HG03439 (cell line): ENCODE results near the gene TRNAU1AP.
"Not testable (repeated sequence)": the region's sequence is repeated elsewhere in the genome, so short reads cannot be mapped to it uniquely, and the experiment has no call there.

ENCODE experiments used
- ATAC-seq: cut with Tn5 transposase; IDR thresholded peaks from one replicate; pipeline ENCODE4 v1.9.1; 2021; ENCODE audit warnings: mild to moderate bottlenecking, moderate library complexity; ENCODE audit not compliant: unreplicated experiment

The TRNAU1AP gene

DNA sequence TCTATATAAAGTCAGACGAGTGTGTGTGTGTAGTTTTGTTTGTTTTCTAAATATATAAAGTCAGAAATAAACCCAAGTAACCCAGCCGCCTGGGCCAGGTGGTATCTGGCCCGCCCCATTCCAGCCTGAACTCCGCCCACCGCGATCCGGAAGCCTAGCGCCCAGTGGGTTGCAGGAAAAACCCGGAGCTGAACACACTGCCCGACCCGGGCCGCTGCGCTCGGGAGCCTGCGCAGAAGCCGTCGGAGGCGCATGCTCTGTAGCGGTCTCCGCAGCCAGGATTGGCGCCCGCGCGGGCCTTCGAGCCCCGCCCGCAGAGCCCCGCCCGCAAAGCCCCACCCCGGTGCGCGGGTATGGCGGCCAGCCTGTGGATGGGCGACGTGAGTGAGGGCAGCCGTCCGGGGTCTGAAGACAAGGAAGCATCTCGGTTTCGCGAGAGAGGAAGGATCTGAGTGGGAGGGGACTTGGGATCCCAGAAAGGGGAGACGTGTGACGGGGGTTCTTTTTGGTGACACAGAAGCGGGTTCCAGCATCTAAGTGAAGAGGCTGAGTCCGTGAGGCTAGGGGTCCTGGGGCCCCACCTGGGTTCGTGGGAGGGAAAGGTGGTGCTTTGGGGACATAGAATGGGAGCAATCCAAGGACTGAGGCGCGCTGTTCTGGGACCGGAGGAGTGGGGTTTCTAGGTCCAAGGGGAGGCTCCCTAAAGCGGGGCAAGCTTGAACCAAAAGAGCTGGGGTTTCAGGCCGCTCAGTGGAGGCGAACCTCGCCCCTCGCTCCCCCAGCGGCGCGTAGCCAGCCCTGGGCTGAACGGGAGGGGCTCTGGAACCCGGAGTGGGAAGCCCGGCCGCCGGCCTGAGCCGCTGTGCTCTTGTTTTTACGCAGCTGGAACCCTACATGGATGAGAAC is at the start of gene TRNAU1AP:
Gene TRNAU1AP (plus strand): TSS at position 328 of the 906 bp plus-strand sequence. CDS start 26 bp downstream, at position 354.
- peak; percentile 92 for ATAC-seq

DNA sequence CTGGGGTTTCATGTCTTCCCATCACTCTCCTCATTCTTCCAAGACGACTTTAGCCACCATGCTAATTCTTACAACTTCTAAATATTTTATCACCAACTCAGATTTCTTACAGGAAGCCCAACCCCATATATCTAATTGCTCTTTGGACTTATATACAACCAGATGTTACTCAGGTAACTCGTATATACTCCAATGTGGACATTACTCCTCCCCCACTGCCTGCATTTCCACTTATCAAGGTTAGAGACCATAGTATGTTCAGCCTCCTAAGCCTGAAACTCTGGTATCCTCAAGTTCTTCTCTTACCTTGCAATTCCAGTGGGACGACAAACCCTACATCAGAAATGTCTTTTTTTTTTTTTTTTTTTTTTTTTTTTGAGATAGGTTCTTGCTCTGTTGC is 49.8 kb upstream of the TRNAU1AP start:
- no peak for ATAC-seq

DNA sequence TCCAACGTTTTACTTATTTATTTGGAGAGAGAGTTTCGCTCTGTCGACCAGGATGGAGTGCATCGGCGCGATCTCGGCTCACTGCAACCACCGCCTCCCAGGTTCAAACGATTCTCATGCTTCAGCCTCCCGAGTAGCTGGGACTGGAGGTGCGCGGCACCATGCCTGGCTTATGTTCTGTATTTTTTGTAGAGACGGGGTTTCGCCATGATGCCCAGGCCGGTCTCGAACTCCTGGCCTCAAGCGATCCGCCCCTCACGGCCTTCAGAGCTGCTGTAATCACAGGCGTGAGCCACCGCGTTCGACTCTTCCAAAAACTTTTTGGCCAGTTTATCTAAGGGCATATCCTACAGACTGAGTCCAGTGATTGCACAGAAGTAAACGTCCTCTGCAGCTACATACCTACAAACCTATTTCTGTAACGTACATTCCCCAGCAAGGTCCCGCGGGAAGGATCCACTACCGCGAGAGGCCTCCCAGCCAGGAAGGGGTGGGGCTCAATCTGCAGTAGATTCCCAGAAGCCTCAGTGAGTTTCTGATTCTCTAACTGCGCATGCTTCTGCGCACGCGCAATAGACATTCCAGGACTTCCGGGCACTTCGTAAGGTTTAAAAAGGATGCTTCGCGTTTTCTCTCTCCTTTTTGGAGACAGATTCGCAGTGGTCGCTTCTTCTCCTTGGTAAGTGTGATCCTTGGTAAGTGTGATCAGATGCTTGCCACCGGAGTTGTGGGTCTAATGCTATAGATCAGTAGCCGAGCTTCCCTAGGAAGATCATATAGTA is 47.3 kb upstream of the TRNAU1AP start, which contains the start of gene RCC1:
Gene RCC1 (plus strand): TSS at position 638 of the 782 bp plus-strand sequence. CDS start 23,824 bp downstream, outside the sequence.
- peak; percentile 72 for ATAC-seq

DNA sequence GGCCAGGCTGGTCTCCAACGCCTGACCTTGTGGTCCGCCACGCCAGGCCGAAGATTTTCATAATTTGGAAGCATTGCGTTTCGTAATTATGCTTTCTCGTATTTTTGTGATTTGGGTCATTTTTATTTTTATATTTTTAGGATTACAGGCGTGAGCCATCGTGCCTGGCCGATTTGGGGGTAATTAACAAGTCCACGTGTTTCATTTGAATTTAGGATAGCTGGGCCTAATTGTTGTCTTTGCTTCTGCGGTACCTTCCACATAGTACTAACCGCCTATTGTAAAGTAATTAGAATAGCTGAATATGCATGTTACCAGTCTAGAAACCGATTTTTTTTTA is 46.0 kb upstream of the TRNAU1AP start:
- no peak for ATAC-seq

DNA sequence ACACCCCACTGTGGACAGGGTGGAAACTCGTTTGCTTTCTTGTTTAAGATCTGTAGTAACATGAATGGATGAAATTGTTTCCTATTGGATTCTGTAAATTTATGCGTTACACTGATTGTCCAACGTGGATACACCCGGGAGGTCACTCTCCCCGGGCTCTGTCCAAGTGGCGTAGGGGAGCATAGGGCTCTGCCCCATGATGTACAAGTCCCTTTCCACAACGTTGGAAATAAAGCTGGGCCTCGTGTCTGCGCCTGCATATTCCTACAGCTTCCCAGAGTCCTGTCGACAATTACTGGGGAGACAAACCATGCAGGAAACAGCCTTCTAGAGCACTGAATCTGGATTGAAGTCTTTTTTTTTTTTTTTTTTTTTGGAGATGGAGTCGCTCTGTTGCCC is 45.6 kb upstream of the TRNAU1AP start:
- no peak for ATAC-seq

DNA sequence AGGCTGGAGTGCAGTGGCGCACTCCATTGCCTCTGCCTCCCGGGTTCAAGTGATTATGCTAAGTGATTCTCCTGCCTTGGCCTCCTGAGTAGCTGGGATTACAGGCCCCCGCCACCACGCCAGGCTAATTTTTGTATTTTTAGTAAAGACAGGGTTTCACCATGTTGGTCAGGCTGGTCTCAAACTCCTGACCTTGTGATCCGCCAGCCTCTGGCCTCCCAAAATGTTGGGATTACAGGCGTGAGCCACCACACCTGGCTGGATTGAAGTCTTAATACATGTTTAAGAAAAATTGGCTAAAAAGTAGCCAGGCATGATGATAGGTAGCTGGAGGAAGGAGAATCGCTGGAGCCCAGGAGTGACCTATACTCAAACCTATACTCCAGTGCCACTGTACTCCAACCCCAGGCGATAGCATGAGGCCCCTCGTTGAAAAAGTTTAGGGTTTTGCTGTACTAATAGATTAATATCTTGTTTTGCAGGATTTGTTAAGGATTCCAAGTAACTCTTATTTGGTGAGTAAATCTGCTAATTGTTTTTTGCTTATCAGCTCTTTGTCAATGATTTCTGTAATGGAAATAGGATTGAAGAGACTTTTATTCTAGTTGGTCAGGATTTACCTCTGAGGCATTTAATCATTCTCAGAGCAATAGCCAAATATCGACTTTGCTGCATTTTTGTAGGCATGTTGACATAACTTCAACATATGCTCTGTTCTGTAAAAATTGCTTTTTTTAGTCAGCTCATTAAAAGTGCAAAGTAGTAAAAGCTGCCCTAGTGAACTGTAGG is 45.0 kb upstream of the TRNAU1AP start:
- ATAC-seq = no peak

DNA sequence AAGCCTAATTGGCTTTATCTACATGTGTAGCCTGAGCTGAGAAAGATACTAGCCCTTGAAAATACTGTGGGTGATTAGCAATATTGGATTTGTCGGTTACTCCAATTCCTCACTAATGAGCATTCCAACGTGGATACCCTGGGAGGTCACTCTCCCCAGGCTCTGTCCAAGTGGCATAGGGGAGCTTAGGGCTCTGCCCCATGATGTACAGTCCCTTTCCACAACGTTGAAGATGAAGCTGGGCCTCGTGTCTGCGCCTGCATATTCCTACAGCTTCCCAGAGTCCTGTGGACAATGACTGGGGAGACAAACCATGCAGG is 44.5 kb upstream of the TRNAU1AP start:
- ATAC-seq = no peak

DNA sequence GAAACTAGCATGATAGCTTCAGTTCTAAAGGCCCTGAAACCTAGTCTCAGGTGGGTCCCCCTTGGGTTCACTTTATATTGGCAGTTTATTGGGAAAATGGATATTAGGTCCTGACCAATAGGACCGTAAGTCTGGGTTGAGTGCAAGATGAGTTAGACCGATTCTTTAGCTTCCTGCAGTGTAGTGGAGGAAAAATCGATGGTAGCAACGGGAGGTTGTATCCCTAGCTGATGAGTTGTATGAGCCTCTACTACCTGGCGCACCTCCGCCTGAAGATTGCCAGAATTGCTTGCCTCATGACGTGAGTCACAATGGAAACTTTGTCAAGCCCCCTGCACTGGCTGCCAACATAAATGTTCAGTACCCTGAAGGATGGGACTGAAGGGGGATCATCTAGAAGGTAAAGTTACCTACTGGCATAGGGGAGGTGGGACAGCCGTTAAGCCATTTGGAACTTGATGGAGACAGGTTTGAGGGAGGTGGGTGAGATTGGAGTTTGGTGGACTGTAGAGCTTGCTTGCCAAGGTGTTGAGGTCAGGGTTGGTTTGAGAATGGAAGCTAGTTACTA is 43.1 kb upstream of the TRNAU1AP start:
- no peak for ATAC-seq

DNA sequence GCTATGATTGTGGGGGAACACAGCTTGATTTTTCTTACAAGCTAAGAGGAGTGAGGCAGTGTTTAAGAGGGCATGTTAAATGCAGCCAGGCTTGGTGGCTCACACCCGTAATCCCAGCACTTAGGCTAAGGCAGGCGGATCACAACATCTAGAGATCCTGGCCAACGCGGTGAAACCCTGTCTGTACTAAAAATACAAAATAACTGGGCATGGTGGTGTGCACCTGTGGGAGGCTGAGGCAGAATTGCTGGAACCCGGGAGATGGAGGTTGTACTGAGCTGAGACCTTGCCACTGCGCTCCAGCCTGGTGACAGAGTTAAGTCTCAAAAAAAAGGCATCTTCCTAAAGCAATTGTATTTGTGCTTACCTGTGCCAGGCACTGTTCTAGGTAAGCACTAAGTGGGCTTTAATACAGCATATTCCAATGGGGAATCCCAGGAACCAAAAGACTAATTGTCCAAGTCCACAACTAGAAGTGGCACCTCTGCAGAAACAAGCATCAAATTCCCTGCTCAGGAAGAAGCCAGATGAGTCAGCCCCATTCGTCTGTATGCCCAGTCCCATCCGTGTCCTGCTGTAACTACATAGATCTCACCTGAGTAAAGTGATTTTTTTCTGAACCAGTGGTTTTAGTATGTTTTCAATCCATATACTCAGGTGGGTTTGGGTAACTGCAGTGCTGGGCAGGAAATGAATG is 42.5 kb upstream of the TRNAU1AP start:
- no peak for ATAC-seq

DNA sequence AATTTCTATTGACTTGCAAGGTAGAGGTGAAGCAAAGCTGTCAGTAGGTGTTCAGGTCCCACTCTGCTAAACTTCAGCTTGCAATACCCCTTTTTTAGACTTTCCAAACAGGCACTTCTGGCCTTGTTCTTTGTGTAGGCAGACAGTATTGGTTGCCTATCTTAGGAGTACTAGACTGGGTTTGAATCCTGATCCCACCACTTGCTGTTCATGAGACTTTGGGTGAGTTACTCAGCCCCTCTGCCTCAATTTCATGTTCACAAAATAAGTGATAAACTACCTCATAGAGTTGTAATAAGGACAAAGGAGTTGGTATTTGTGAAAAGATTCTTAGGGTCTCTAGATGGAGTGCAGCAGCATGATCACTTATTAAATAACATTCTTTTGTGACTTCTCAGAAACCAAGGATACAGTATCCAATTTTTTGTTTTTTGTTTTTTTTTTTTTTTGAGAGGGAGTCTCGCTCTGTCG is 41.9 kb upstream of the TRNAU1AP start:
- ATAC-seq = no peak

DNA sequence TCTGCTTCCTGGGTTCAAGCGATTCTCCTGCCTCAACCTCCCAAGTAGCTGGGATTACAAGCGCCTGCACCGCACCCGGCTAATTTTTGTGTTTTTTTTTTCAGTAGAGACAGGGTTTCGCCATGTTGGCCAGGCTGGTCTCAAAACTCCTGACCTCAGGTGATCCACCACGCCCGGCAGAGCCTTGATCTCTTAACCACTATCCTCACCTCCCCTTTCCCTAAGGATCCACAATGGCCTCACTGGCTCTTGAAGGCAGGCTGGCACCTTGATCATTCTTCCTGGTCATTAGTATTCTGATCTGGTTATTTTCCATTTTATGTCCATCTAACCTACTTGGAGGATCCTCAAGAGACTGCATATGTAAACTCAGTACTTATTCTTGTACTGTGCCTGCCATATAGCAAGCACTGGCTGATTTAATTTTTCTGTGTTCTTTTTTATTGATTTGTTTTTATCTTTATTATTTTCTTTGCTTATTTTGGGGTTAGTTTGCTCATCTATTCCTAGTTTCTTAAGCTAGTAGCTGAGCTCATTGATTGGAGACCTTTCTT is 40.8 kb upstream of the TRNAU1AP start:
- no peak for ATAC-seq

DNA sequence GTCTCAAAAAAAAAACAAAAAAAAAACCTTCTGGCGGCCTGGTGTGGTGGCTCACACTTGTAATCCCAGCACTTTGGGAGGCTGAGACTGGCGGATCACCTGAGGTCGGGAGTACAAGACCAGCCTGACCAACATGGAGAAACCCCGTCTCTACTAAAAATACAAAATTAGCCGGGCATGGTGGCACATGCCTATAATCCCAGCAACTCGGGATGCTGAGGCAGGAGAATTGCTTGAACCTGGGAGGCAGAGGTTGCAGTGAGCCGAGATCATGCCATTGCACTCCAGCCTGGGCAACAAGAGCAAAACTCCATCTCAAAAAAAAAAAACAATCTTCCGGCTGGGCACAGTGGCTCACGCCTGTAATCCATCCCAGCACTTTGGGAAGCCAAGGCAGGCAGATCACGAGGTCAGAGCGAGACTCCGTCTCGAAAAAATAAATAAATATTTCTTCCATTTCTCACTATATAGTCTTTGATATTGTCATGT is 38.4 kb upstream of the TRNAU1AP start:
- ATAC-seq = not testable (repeated sequence)

DNA sequence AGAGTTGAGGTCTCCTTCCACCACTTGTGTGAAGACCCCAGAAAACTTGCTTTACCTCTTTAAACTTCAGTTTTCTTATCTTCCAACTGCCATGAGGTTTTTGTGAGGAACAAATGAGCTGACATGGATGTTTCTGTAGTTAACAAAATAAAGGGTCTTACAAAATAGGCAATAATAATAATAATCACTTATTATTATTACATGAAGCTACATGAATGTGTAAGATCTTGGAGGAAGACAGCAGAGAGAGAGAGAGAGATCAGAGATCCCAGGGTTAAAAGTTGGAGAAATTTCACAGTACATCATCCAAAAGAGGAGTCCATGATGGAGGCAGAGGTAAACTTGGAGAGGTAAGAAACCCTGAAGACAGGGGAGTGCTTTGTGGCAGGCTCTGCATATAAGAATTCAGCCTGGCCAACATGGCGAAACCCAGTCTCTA is 36.3 kb upstream of the TRNAU1AP start:
- ATAC-seq = no peak

DNA sequence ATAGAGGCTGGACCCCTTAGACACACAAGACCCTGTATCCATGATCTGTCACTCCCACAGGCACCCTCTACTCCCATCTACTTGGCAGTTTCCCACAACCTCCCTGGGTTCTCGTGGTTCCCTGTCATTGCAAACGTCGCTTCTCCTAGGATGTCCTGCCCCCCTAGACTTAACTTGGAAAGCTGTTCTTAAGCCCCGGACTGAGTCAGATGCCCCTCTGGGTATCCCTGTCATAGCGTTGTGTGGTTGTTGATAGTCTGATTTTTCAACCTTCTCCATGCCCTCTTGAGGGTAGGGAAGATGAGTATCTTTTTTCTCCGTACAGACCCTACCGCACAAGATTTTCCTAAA is 35.3 kb upstream of the TRNAU1AP start:
- peak; percentile 1 for ATAC-seq

DNA sequence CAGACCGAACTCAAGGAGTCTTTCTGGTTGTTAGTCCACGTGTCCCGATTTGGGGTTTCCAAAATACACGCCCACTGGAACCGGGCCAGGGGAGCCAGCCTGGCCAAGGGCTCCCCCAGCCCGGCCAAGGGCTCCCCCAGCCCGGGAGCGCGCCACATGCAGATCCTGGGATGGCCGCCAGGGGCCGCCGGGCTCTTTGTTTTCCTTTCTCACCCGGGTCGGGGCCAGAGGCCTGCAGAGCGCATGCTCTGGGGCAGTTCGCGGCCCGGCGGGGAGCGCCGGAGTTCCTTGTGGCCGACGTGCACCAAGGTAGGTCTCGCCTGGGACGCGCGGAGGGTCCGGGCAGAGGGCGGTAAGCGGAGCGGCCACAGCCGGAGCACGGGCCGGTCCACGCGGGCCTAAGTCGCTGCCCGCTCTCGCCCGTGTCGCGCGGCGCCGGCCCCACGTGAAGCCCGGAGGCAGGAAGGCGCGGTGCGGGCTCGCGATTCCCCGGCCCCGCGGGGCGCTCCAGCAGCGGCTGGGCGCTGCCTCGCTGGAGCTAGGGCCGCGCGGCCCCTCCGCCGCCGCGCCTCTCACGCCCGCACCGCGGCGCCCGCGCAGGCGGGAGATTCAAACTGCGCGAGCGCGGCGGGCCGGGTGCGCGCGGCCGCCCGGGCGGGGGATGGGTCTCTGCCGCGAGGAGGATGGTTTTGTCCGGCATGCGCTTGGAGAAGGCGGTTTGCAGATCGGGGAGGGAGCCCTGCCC is 34.7 kb upstream of the TRNAU1AP start:
- peak; percentile 81 for ATAC-seq

DNA sequence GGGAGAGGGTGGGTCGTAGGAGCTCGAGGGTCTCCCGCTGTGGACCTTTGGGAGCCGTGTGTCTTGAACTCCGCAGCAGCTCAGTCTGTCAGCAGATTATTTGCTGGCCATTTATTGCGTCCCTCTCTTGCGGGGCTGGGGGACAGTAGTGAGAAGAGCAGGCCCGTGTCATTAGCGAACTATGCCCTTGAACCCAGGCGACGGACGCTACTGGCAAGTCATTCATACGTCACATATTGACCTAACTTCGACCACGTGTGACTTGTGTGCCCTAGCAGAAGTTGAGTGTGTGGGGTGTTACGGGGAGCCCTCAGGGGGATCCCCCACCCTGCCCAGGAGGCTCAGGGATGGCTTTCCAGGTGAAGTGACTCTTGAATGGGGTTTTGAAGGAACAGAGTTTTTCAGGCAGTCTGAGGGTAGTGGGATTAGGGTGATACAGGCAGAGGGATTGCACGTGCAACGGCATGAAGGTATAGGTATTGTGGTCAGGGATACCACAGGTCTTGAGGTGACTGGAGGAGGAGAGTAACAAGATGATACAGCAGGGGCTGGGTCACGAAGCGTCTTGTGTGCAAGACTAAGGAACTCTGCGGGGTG is 34.0 kb upstream of the TRNAU1AP start:
- ATAC-seq = no peak

DNA sequence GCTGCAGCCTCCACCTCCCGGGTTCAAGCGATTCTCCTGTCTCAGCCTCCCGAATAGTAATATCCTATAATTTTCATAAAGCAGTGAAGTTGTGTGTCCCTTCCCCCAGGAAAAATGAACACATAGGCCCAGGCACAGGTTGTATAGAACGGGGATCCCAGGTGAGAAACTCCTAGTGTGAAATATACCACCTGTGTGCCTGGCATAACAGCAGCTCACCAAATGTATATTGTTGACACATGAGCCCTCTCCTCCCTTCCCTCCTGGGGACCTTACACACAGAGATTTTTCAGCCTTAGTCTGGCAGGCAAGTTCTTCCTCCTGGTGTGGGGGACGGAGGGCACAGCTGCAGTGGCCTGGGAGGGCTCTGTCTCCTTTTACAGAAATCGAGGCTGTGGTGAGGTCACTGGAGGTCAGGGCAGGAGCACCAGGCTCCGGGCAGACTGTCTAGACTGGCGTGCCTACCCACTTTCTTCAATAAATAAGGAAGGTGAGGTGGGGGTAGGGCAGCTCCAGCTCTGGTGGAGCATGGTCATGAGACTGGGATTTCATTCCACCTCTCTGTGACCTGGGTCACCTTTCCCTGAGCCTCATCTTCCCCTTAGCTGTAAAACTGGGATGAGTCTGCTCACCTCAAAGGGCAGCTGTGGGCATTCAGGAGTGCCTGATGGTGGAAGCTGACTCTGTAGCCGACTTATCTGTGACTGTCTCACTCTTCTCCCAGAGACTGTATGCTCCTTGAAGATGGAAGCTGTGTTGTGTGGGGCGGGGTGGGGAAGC is 32.7 kb upstream of the TRNAU1AP start:
- no peak for ATAC-seq

DNA sequence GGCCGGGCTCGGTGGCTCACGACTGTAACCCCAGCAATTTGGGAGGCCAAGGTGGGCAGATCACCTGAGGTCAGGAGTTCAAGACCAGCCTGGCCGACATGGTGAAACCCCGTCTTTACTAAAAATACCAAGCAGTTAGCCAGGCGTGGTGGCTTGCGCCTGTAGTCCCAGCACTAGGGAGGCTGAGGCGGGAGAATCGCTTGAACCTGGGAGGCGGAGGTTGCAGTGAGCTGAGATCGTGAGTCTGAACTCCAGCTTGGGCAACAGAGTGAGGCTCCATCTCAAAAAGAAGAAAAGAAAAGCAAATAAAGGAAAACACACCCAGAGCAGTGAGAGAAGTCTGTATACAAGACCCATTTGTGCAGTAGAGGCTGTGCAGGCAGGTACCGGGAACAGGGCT is 32.1 kb upstream of the TRNAU1AP start:
- ATAC-seq = not testable (repeated sequence)
